GM12801 (cell line): ENCODE data around the gene MYL6.

Source experiments
- CTCF ChIP-seq: IDR thresholded peaks from one replicate; pipeline ENCODE4 v1.5.1; 2011; ENCODE audit warnings: control low read depth; ENCODE audit not compliant: insufficient read length; ENCODE audit errors: extremely low read depth

Gene MYL6

DNA sequence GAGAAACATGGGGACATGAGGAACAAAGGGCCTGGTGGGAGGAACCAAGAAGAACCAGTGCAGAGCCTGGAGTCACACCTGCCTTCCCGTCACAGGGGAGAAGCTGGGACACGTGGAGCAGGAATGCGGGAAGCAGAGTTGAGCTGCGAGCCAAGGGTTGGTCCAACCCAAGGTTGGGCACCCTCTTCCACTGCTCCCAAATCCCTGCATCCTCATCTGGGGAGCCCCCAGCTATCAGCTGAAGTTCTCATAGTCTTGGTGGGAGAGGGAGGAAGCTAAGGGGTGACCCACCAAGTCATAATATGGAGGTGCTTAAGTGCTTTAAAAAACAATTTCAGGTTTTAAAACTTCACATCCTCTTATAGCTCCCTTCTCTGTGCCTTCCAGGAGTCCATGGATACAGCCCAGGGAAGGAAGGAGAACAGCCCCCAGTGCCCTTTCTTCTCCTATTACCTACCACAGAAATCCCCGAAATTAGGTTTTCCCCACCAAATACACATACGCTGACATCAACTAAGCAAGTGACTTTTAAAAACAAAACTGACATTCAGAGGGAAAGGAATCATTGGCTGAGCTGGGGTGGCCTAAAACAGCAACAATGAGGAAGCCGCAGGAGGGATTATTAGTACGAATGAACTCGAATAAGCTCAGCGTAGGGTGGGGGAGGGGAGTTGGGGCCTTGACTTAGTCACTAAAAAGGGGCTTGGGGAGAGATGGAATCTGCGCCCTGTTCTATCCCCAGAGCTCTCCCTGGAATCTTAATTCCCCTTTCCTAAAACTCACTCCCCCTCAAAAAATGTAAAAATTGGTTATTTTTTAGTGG, 4.5 kb downstream of the MYL6 start:
- TF ChIP-seq CTCF = no peak

- TF ChIP-seq CTCF = no peak
Measured at GRCh38 chr12:56163533-56164344, 5.6 kb downstream of the MYL6 start.

GRCh38 chr12:56164345-56164729, 6.2 kb downstream of the MYL6 start:
- no peak for TF ChIP-seq CTCF

DNA sequence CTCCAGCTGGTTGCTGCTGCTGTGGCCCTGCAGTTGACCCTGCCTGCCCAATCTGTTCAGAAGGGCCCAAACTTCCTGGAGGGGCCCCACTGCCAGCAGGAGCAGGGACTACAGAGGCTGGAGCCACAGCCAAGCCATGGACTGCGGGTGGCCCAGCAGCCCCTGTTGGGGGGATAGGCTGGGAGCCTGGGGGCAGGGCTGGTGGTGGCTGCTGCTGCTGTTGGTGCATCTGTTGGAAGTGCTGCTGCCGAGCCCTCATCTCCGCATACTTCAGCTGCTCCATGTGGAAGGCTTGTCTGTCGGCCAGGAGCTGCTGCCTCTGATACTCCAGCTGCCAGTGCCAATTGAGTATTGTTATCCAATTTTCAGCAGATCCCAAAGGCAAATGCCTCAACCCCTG, 7.2 kb downstream of the MYL6 start:
- no peak for TF ChIP-seq CTCF

DNA sequence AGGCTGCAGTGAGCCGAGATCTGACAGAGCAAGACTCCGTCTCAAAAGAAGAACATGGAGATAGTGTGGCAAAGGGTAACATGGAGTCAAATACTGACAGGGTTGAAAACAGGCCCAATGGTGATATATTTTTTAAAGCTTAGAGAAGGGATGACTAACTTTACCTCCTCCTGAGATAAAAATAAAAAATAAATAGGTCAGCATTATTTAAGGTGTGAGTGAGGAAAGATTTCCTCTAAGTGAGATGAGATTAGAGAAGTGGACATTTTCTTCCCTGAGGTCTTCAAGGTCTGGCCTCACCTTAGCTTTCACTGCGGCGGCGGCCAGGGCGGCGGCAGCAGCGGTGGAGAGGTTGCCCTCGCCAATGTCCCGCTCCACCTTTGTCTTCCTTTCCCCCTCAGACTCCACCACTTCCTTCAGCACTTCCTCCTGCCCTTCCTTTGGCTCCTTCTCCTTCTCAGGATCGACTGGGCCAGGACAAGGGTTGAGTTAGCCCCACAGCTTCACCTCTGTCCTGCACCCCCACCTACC, 11.1 kb downstream of the MYL6 start:
- no peak for TF ChIP-seq CTCF

DNA sequence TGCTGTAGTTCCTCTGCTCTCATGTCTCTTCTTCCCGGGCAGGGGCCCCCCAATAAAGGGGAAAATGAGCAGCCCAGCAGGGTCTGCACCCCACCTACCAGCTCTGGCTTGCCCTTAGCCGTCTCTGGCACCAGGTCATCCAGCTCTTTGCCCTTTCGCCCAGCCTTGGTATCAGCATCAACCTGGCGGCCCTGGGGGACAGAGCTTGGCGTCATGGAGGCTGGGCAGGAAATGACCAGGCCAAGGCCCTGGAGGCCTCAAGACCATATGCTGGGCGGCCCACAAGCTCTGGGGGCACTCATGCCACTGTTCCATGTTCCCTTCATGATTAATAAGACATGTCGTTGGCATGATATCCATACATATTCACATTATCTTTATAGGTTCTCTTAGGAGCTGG, 14.7 kb downstream of the MYL6 start:
- no peak for TF ChIP-seq CTCF

- no peak for TF ChIP-seq CTCF
Measured at GRCh38 chr12:56178347-56178746, 20.2 kb downstream of the MYL6 start.
